Heart right ventricle (tissue), 16 donors: ENCODE results near the gene ANAPC7. TPM values are rescaled to one million over a fixed set of nuclear protein-coding genes. Genes with fewer than 3 reads are reported as not detected.

Experiments
- ATAC-seq, 8 donors: fragments of 200-7000 bp; cut with Tn5 transposase; one replicate each; pipeline ENCODE4 v1.9.1; 2020; ENCODE audit warnings: mild to moderate bottlenecking in 8 of 8, moderate library complexity in 8 of 8, moderate number of reproducible peaks in 1 of 8
- DNase-seq, 2 donors: peaks; one replicate each; pipeline ENCODE4 v3.0.0-alpha.2; 2020
- H3K27ac ChIP-seq, 10 donors: fragments of 200-600 bp; sonication (generic) in 2 of 10; one replicate each; pipeline versions ENCODE4 v1.5.0 to v1.8.0; 2020 to 2022; ENCODE audit warnings: mild to moderate bottlenecking in 3 of 10
- H3K27me3 ChIP-seq, 7 donors: fragments of 200-600 bp; one replicate each; pipeline ENCODE4 v1.8.0; 2021 to 2022; ENCODE audit warnings: mild to moderate bottlenecking in 2 of 7
- H3K36me3 ChIP-seq, 9 donors: fragments of 200-600 bp; sonication (generic) in 1 of 9; one replicate each; pipeline versions ENCODE4 v1.5.0 to v1.8.0; 2020 to 2022; ENCODE audit warnings: mild to moderate bottlenecking in 2 of 9
- H3K4me1 ChIP-seq, 9 donors: fragments of 200-600 bp; sonication (generic) in 1 of 9; one replicate each; pipeline versions ENCODE4 v1.5.0 to v1.8.0; 2020 to 2022; ENCODE audit warnings: mild to moderate bottlenecking in 4 of 9
- H3K4me3 ChIP-seq, 10 donors: fragments of 200-600 bp; sonication (generic) in 2 of 10; one replicate each; pipeline versions ENCODE4 v1.5.0 to v1.8.0; 2020 to 2022; ENCODE audit warnings: mild to moderate bottlenecking in 7 of 10, moderate library complexity in 2 of 10
- H3K9me3 ChIP-seq, 11 donors: fragments of 200-600 bp in 10 of 11; sonication (generic) in 2 of 11; one replicate each; pipeline versions ENCODE4 v1.5.0 to v1.8.0; 2013 to 2022; ENCODE audit warnings: mild to moderate bottlenecking in 2 of 11, control low read depth in 1 of 11, moderate library complexity in 1 of 11
- WGBS, 2 donors: extraction: QIAGEN DNeasy Blood & Tissue Kit; methylation state at CpG; one replicate each; pipeline ENCODE4 v1.1.7; 2013; ENCODE audit warnings: inconsistent platforms in 1 of 2; 5-methylcytosine and 5-hydroxymethylcytosine counted together
- intact Hi-C, 10 donors: fragments of 100-400 bp; cut with DNase I; formaldehyde crosslinking; loops; one replicate each; pipeline versions ENCODE4 v1.11.1 to v1.14.2; 2022
- polyA plus RNA-seq, 2 donors: library from polyadenylated mRNA; stranded (reverse); fragments of 200-250 nt; gene quantifications; one replicate each; pipeline ENCODE4 v1.2.3, GENCODE V29; 2013
- total RNA-seq, 10 donors: library from RNA; stranded (reverse); fragmentation: NEBNext Ultra II Directional in 3 of 10; extraction: Animal tissue kit (Norgen Biotek cat#: 25700) in 3 of 10; gene quantifications; one replicate each; pipeline versions ENCODE4 v1.2.1 to v1.2.4, GENCODE V29; 2021 to 2023
- TF ChIP-seq, protein P1 (sequence below), 9 donors: fragments of 200-600 bp; sonication (generic) in 2 of 9; IDR thresholded peaks; one replicate each; pipeline versions ENCODE4 v1.5.0 to v1.8.0; 2021 to 2022; ENCODE audit warnings: antibody characterized with exemption in 9 of 9, mild to moderate bottlenecking in 5 of 9, moderate library complexity in 1 of 9
- donor health status: Arrhythmogenic right ventricular cardiomyopathy.
- donor health status: ischemic (EF 13 %, LVEDD 7.1; RV severe dilation, severe dysfunction).
- donor health status: healthy with polysubstance abuse.
- donor health status: DM: no; HTN: yes; CAD: no.
- donor health status: DM: no; HTN: no; CAD: no.
- donor health status: ischemic (EF 25% LVEDD 6.9; RV normal size, moderate dysfunction).
- donor health status: ischemic (EF 25% LVEDD 5.7; RV mildly dilated, moderate dysfunction).
- donor health status: healthy.
- donor health status: DM: yes; HTN: yes; CAD: no.
- donor health status: Ischemic cardiomyopathy.
- donor health status: ischemic (EF 35%, LVEDD 5.7; RV mildly dilated, moderate dysfunction).
- donor health status: nonischemic (EF 11% LVEDD 7.7; RV severe dilation, severe dysfunction).
- donor health status: DM: yes; HTN: yes; CAD: no.
- donor health status: PGD.
- donor health status: ischemic (EF 29% LVEDD 5.4; RV normal size, mild dysfunction).
- donor health status: nonischemic (EF 23%, LVEDD 6.1; RV moderate dilation, normal function).

Gene ANAPC7
- total and polyA plus RNA-seq, 12 donors, result 28.9 to 54.6 (median 35.3) TPM

- TF ChIP-seq, protein P1, sequence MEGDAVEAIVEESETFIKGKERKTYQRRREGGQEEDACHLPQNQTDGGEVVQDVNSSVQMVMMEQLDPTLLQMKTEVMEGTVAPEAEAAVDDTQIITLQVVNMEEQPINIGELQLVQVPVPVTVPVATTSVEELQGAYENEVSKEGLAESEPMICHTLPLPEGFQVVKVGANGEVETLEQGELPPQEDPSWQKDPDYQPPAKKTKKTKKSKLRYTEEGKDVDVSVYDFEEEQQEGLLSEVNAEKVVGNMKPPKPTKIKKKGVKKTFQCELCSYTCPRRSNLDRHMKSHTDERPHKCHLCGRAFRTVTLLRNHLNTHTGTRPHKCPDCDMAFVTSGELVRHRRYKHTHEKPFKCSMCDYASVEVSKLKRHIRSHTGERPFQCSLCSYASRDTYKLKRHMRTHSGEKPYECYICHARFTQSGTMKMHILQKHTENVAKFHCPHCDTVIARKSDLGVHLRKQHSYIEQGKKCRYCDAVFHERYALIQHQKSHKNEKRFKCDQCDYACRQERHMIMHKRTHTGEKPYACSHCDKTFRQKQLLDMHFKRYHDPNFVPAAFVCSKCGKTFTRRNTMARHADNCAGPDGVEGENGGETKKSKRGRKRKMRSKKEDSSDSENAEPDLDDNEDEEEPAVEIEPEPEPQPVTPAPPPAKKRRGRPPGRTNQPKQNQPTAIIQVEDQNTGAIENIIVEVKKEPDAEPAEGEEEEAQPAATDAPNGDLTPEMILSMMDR (IDR thresholded peaks at IDR 0.05), result no peak
- H3K9me3 ChIP-seq, result no peaks in the 10 kb centered on the region
- ATAC-seq (peak in 1 of 8 donors; percentile 2), DNase-seq (no peak)
- peaks cover 6 to 100% (median 93%) of the 10 kb centered on the region in 9 donors for H3K36me3 ChIP-seq
- H3K4me1 ChIP-seq, result peaks cover 0 to 38% (median 12%) of the 10 kb centered on the region in 9 donors
- H3K4me3 ChIP-seq, result no peak overlapping the region
- no peaks in the 10 kb centered on the region for H3K27me3 ChIP-seq
- H3K27ac ChIP-seq, result peak overlapping the region in 2 of 10 donors; percentile 12 to 45
- intact Hi-C loops, result loop anchor here in 1 of 10 donors (5.0 kb wide), 1 partner anchor 236 kb away; no protein-coding TSS in a partner anchor
- WGBS, 2 donors, result 72 to 78% methylated on average over 11 of the region's 11 CpGs
Observed at GRCh38 chr12:110337912-110338710, 65.4 kb downstream of the ANAPC7 start.

DNA sequence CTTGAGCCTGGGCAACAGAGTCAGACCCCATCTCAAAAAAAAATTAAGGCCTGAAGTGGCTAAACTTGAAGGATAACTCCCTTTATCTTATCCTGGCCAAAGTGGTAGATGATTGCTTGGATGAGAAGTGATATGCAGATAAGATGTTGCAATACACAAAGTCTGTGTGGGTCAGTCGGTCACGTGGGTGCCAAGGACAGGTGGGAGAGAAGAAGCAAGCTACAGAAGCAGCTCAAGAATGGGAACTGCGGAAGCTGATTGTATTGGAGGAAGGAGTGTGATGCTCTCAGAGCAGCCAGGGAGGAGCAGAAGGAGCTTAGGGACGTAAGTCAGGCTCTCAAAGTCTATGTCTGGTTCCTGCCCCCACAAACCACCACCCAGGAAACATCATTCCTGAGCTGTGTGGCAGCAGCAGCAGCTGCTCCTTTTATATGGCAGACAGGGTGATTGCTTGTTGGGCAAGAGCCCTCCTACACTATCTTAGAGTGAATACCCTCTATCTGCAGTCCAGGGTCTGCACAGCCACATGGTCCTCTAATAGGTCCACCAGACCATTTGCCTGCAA lies 67.9 kb downstream of the ANAPC7 start:
- Histone ChIP-seq H3K4me1 (peaks cover 4 to 61% (median 26%) of the 10 kb centered on the region in 9 donors), H3K36me3 (peaks cover 0 to 100% (median 79%) of the 10 kb centered on the region in 9 donors), H3K27me3 (no peaks in the 10 kb centered on the region), H3K27ac (peak overlapping the region in 1 of 10 donors; percentile 33), H3K9me3 (no peaks in the 10 kb centered on the region), H3K4me3 (no peak overlapping the region)
- 70 to 75% methylated on average over 4 of the region's 4 CpGs for WGBS, 2 donors
- intact Hi-C loops, result loop anchor here in 1 of 10 donors (5.0 kb wide), 1 partner anchor 233 kb away; no protein-coding TSS in a partner anchor
- TF ChIP-seq, protein P1 (IDR thresholded peaks at IDR 0.05), result no peak
- ATAC-seq (peak in 2 of 8 donors; percentile 0 to 10), DNase-seq (no peak)

- no peaks in the 10 kb centered on the region for H3K9me3 ChIP-seq
- H3K4me1 ChIP-seq, result peaks cover 4 to 64% (median 31%) of the 10 kb centered on the region in 9 donors
- TF ChIP-seq, protein P1 (IDR thresholded peaks at IDR 0.05), result no peak
- H3K27ac ChIP-seq, result no peak overlapping the region
- no peak for ATAC-seq
- peaks cover 0 to 100% (median 75%) of the 10 kb centered on the region in 9 donors for H3K36me3 ChIP-seq
- no peak overlapping the region for H3K4me3 ChIP-seq
- intact Hi-C loops, result loop anchor here in 1 of 10 donors (5.0 kb wide), 1 partner anchor 236 kb away; no protein-coding TSS in a partner anchor
- DNase-seq, result no peak
- H3K27me3 ChIP-seq, result no peaks in the 10 kb centered on the region
Observed at GRCh38 chr12:110333201-110333600, 70.3 kb downstream of the ANAPC7 start.

DNA sequence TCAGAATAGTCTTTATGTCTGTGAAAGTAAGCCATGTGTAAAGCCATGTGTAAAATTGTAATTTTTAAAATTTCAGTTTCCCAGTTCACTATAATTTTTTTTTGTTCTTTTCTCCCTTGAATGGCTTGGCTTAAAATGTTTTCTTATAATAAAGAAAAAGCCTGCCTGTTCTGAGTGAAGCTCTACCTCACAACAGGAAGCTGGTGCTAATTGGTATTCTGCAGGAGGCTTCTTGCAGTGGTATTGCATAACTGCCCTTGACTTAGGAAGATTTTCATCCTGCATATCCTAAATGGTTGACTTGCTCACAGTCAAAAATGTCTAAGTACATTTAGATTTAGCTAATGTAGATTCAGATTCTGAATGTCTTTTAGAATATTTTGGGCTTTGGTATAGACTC lies 73.0 kb downstream of the ANAPC7 start:
- Histone ChIP-seq H3K27me3 (no peaks in the 10 kb centered on the region), H3K27ac (peak overlapping the region in 2 of 10 donors; percentile 9 to 10), H3K4me1 (peaks cover 0 to 78% (median 32%) of the 10 kb centered on the region in 9 donors), H3K36me3 (peaks cover 7 to 100% (median 75%) of the 10 kb centered on the region in 9 donors), H3K9me3 (no peaks in the 10 kb centered on the region), H3K4me3 (no peak overlapping the region)
- DNase-seq (no peak), ATAC-seq (peak in 1 of 8 donors; percentile 39)
- intact Hi-C loops, result loop anchor here in 1 of 10 donors (5.0 kb wide), 1 partner anchor 233 kb away; no protein-coding TSS in a partner anchor
- TF ChIP-seq, protein P1 (IDR thresholded peaks at IDR 0.05), result no peak
